GM12864 (cell line): ENCODE data around the gene DEPDC1B.
"Not testable (repeated sequence)": the region's sequence is repeated elsewhere in the genome, so short reads cannot be mapped to it uniquely, and the experiment has no call there.

Source experiments
- DNase-seq: peaks from one replicate; pipeline ENCODE4 v3.0.0-alpha.2; 2011; ENCODE audit warnings: low read depth
- H3K4me3 ChIP-seq: 2 replicates; pipeline ENCODE4 v1.5.1; 2011; ENCODE audit warnings: mild to moderate bottlenecking, low read depth, low read length, control low read depth
- CTCF ChIP-seq: IDR thresholded peaks from 2 replicates; pipeline ENCODE4 v1.5.1; 2011; ENCODE audit warnings: low read depth, mild to moderate bottlenecking, moderate library complexity, low read length, control low read depth, inconsistent platforms; ENCODE audit errors: missing control alignments

The DEPDC1B gene

GRCh38 chr5:60690326-60690725, 9.6 kb downstream of the DEPDC1B start:
- DNase-seq: no peak
- no peak overlapping the region for H3K4me3 ChIP-seq
- no peak for TF ChIP-seq CTCF

GRCh38 chr5:60688980-60689379, 11.0 kb downstream of the DEPDC1B start:
- no peak for DNase-seq

GRCh38 chr5:60687927-60688720, 11.8 kb downstream of the DEPDC1B start:
- no peak overlapping the region for H3K4me3 ChIP-seq
- peak; percentile 63 for TF ChIP-seq CTCF
- no peak for DNase-seq

More at GRCh38 chr5:60688980-60689379, 11.0 kb downstream of the DEPDC1B start:
- no peak for TF ChIP-seq CTCF
- no peak overlapping the region for H3K4me3 ChIP-seq

- TF ChIP-seq CTCF: no peak
- DNase-seq: no peak
- no peak overlapping the region for H3K4me3 ChIP-seq
These were observed 13.8 kb downstream of the DEPDC1B start for GRCh38 chr5:60686157-60686556.

- H3K4me3 ChIP-seq: no peak overlapping the region
- DNase-seq: no peak
- TF ChIP-seq CTCF: no peak
These were observed 14.3 kb downstream of the DEPDC1B start for GRCh38 chr5:60685700-60686099.

- TF ChIP-seq CTCF: no peak
- no peak overlapping the region for H3K4me3 ChIP-seq
- no peak for DNase-seq
These were observed 14.9 kb downstream of the DEPDC1B start for GRCh38 chr5:60685028-60685427.

- not testable (repeated sequence) for H3K4me3 ChIP-seq
These were observed 18.0 kb downstream of the DEPDC1B start for GRCh38 chr5:60682007-60682406.

More at GRCh38 chr5:60682007-60682406, 18.0 kb downstream of the DEPDC1B start:
- not testable (repeated sequence) for DNase-seq
